ENCODE results near the gene LPCAT2.

The LPCAT2 gene

DNA sequence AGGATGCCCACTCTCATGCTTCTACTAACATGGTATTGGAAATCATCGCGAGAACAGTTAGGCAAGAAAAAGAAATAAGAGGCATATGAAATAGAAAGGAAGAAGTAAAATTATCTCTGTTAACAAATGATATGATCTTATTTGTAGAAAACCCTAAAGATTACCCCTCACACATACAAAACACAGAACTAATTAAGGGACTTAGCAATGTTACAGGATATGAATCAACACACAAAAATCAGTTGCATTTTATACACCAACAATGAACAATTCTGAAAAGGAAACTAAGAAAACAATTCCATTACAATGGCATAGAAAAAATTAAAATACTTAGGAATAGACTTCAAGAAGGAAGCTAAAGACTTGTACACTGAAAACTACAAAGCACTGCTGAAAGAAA lies 54.9 kb downstream of the LPCAT2 start:
- Histone ChIP-seq H3K36me3 (peaks cover 36% of the 10 kb centered on the region), H3K9me3 (no peaks in the 10 kb centered on the region), H3K27me3 (no peaks in the 10 kb centered on the region), H3K27ac (no peak overlapping the region), H3K4me1 (ENCODE audit: control insufficient read depth in 1 of 2, insufficient read depth in 1 of 2, low read depth in 1 of 2, low read length in 1 of 2) (peaks cover 39 to 46% of the 10 kb centered on the region in 2 experiments), H3K4me3 (ENCODE audit: low read depth in 1 of 2, low read length in 1 of 2) (no peak overlapping the region)
- TF ChIP-seq, protein P1, sequence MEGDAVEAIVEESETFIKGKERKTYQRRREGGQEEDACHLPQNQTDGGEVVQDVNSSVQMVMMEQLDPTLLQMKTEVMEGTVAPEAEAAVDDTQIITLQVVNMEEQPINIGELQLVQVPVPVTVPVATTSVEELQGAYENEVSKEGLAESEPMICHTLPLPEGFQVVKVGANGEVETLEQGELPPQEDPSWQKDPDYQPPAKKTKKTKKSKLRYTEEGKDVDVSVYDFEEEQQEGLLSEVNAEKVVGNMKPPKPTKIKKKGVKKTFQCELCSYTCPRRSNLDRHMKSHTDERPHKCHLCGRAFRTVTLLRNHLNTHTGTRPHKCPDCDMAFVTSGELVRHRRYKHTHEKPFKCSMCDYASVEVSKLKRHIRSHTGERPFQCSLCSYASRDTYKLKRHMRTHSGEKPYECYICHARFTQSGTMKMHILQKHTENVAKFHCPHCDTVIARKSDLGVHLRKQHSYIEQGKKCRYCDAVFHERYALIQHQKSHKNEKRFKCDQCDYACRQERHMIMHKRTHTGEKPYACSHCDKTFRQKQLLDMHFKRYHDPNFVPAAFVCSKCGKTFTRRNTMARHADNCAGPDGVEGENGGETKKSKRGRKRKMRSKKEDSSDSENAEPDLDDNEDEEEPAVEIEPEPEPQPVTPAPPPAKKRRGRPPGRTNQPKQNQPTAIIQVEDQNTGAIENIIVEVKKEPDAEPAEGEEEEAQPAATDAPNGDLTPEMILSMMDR (IDR thresholded peaks at IDR 0.05) = no peak

DNA sequence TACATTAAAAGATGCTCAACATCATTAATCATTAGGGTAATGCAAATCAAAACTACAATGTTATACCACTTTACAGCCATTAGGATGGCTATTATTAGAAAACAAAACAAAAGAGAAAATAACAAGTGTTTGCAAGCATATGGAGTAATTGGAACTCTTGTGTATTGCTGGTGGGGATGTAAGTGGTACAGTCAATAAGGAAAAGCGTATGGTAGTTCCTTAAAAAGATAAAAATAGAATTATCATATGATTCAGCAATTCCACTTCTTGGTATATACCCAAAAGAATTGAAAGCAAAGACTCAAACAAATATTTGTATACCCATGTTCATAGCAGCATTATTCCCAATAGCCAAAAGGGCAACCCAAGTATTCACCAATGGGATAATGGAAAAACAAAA lies 56.2 kb downstream of the LPCAT2 start:
- H3K36me3 ChIP-seq = peaks cover 32% of the 10 kb centered on the region
- TF ChIP-seq, protein P1 (IDR thresholded peaks at IDR 0.05) = no peak
- H3K27ac ChIP-seq = peak overlapping the region; percentile 72
- no peaks in the 10 kb centered on the region for H3K9me3 ChIP-seq
- no peaks in the 10 kb centered on the region for H3K27me3 ChIP-seq
- peaks cover 50 to 57% of the 10 kb centered on the region in 2 experiments for H3K4me1 ChIP-seq (ENCODE audit: control insufficient read depth in 1 of 2, insufficient read depth in 1 of 2, low read depth in 1 of 2, low read length in 1 of 2)
- H3K4me3 ChIP-seq (ENCODE audit: low read depth in 1 of 2, low read length in 1 of 2) = no peak overlapping the region

DNA sequence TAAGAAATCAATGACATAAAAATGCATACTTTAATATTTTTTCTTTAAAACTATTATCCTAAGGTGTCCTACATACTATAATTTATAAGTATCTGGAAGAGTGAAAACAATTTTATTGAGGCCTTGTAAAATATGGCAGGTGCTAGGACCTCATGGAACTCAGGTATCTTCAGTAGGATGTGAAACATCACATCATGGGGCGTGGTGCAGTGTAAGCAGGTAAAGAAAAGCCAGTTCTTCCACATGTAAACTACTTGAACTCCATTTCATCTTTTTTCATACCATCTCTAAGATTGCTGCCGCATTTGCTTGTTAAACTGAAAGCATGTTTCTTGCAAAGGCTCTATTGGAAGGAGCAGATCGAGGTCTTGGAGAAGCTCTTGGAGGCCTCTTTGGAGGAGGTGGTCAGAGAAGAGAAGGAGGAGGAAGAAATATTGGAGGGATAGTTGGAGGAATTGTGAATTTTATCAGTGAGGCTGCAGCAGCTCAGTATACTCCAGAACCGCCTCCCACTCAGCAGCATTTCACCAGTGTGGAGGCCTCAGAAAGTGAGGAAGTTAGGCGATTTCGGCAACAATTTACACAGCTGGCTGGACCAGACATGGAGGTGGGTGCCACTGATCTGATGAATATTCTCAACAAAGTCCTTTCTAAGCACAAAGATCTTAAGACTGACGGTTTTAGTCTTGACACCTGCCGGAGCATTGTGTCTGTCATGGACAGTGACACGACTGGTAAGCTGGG lies 57.7 kb downstream of the LPCAT2 start, which contains the start of gene CAPNS2:
Gene CAPNS2 (plus strand): TSS at position 253 of the 744 bp plus-strand sequence. CDS start 73 bp downstream, at position 326.
- H3K27ac ChIP-seq = peak within 1 kb of the TSS; percentile 72
- H3K9me3 ChIP-seq = no peaks in the 10 kb centered on the region
- no peaks in the 10 kb centered on the region for H3K27me3 ChIP-seq
- peaks cover 30% of the 10 kb centered on the region for H3K36me3 ChIP-seq
- peak within 1 kb of the TSS in 1 of 2 experiments; percentile 3 for H3K4me3 ChIP-seq (ENCODE audit: low read depth in 1 of 2, low read length in 1 of 2)
- TF ChIP-seq, protein P1 (IDR thresholded peaks at IDR 0.05) = no peak
- H3K4me1 ChIP-seq (ENCODE audit: control insufficient read depth in 1 of 2, insufficient read depth in 1 of 2, low read depth in 1 of 2, low read length in 1 of 2) = peaks cover 54 to 65% of the 10 kb centered on the region in 2 experiments

DNA sequence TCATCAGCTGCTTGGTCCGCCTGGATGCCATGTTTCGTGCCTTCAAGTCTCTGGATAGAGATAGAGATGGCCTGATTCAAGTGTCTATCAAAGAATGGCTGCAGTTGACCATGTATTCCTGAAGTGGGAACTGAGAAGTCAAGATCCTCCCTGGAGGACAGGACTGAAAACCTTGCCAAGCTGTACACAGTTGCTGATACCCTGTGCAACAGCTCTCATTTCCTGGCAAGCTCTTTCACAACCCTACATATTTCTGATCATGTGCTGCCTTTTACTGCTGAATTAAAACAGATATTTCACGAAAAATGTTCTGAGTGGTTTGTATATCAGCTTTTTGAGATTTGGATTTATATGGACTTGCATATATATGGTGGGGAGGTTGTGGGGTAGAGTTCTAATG lies 58.5 kb downstream of the LPCAT2 start:
- peak overlapping the region; percentile 72 for H3K27ac ChIP-seq
- peaks cover 62 to 73% of the 10 kb centered on the region in 2 experiments for H3K4me1 ChIP-seq (ENCODE audit: control insufficient read depth in 1 of 2, insufficient read depth in 1 of 2, low read depth in 1 of 2, low read length in 1 of 2)
- TF ChIP-seq, protein P1 (IDR thresholded peaks at IDR 0.05) = no peak
- no peaks in the 10 kb centered on the region for H3K27me3 ChIP-seq
- peaks cover 24% of the 10 kb centered on the region for H3K36me3 ChIP-seq
- H3K4me3 ChIP-seq (ENCODE audit: low read depth in 1 of 2, low read length in 1 of 2) = peak overlapping the region in 1 of 2 experiments; percentile 3
- no peaks in the 10 kb centered on the region for H3K9me3 ChIP-seq

DNA sequence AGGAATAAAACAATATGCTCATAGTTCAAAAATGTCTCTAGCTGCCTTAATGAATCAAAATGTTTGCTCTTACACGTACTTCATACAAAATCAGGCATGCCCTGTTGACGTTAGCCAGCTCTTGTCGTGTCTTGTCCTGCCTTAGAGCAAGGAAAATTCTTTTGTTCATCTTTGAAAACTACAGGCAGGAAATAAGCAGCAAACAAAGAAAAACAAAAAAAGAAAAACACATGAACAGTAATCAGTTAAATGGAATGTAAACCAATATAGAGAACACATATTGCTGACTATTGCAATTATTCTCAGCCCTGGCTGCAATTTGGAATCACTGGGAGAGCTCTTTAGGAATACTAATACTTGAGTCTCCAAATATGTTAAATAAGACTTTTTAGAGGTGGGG lies 59.3 kb downstream of the LPCAT2 start:
- no peaks in the 10 kb centered on the region for H3K27me3 ChIP-seq
- peaks cover 16% of the 10 kb centered on the region for H3K36me3 ChIP-seq
- no peak overlapping the region for H3K4me3 ChIP-seq (ENCODE audit: low read depth in 1 of 2, low read length in 1 of 2)
- H3K9me3 ChIP-seq = no peaks in the 10 kb centered on the region
- peaks cover 70 to 79% of the 10 kb centered on the region in 2 experiments for H3K4me1 ChIP-seq (ENCODE audit: control insufficient read depth in 1 of 2, insufficient read depth in 1 of 2, low read depth in 1 of 2, low read length in 1 of 2)
- peak overlapping the region; percentile 72 for H3K27ac ChIP-seq
- TF ChIP-seq, protein P1 (IDR thresholded peaks at IDR 0.05) = no peak

Measured in neutrophil (primary cell).